Endometrium (tissue), 2 donors: ENCODE data around the gene CHTF18.
"Not testable (repeated sequence)": the region's sequence is repeated elsewhere in the genome, so short reads cannot be mapped to it uniquely, and the experiment has no call there.

Experiments
- FAIRE-seq: peaks from 2 replicates; lab custom pipeline; 2012; peaks lifted over from hg19 to GRCh38; lab: Jason Lieb, UNC
- donor health status: control.
- donor health status: control.

The CHTF18 gene

DNA sequence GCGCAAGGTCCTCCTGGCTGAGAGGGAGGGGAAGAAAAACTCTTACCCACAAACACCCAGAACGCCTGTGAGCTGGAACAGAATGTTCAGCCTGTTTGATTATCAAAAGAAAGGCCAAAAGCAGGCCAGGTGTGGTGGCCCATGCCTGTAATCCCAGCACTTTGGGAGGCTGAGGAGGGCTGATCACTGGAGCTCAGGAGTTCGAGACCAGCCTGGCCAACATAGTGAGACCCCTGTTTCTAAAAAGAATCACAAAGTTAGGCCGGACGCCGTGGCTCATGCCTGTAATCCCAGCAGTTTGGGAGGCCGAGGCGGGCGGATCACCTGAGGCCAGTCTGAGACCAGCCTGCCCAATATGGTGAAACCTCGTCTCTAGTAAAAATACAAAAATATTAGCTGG lies 12.1 kb upstream of the CHTF18 start:
- not testable (repeated sequence) for FAIRE-seq

DNA sequence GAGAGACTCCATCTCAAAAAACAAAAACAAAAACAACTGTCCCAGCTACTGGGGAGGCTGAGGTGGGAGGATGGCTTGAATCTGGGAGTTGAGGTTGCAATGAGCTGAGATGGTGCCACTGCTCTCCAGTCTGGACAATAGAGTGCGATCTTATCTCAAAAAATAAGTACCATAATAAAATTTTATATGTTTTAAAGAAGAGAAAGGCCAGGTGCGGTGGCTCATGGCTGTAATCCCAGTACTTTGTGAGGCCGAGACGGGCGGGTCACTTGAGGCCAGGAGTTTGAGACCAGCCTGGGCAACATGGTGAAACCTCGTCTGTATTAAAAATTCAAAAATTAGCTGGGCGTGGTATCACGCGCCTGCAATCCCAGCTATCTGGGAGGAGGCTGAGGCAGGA lies 11.6 kb upstream of the CHTF18 start:
- FAIRE-seq = no peak

DNA sequence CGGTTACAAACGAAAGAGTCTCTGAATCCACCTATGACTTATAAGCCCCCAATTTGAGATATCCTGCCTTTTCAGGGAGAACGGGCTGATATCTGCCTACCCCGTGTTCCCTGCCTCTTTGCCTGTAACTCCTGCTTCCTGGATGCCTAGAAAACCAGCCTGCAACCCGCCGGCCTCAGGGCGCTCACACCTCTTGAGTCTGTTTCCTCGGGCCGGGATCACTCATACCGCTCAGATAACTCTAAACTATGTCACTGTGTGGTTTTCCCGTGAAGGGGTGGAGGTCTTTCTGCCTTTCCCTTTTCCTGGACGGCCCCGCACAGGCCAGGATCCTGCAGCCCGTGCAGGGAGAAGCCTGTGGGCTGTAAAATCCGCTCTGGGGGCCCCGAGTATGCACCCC lies 10.6 kb upstream of the CHTF18 start:
- no peak for FAIRE-seq

DNA sequence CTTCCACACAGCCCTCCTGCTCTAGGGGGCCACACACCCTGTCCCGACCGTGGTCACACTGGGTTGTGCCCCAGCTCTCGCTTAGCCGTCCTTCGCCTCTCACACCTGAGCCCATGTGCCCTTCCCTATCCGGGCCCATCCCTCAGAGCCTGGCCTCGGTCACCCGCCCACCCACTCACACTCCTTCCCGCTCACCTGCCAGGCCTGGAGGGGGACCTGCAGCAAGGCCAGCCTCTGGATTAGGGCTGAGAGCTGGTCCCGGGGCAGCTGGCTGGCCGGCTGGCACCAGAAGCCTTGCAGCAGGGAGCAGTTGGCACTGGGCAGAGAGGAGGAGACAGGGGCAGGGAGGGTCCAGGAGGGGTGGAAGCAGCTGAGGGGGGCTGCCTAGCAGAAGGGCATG lies 10.0 kb upstream of the CHTF18 start:
- FAIRE-seq = no peak

DNA sequence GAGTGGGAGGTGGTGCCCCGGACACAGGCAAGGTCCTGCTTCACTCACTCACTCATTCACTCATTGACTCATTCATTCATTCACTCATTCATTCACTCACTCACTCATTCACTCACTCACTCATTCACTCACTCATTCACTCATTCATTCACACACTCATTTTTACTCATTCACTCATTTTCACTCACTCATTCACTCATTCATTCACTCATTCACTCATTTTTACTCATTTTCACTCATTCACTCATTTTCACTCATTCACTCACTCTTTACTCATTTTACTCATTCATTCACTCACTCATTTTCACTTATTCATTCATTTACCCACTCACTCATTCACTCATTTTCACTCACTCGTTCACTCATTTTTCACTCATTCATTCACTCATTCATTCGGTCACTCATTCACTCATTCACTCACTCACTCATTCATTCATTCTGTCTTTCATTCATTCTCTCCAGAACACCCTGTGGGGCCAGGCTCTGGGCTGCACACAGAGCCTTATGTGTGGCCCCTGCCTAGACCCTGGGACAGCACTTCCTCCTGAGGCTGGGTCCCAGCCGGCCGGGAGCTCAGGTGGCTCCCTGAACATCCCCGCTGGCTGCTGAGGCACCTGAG lies 9.4 kb upstream of the CHTF18 start:
- no peak for FAIRE-seq

DNA sequence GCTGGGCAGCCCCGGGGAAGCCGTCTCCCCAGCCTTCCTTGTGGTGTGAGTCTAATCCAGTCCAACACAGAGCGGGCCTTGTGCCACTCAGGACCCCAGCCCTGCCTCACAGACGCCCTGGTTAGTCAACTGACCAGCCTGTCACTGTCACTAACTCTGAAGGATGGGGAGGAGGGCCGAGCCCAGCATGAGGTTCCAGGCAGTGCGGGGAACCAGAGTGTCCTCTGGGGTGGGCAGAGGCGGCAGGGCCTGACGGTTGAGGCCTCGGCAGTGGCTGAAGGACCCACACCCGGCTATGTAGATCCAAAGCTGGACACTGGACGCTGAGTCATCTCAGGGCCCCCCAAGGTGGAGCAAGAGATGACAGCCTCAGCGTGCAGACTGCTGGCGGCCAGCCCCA lies 8.9 kb upstream of the CHTF18 start:
- no peak for FAIRE-seq

DNA sequence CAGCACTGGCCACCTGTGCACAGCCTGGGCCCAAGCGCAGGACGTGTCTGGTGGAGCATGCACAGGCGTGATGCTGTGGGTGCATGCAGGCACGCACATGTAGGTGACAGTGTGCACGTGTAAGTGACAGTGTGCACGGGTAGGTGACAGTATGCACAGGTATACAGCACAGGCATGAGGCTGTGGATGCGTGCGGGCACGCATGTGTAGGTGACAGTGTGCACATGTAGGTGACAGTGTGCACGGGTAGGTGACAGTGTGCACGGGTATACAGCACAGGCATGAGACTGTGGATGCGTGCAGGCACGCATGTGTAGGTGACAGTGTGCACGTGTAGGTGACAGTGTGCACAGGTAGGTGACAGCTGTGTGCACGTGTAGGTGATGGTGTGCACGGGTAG lies 8.1 kb upstream of the CHTF18 start:
- no peak for FAIRE-seq

DNA sequence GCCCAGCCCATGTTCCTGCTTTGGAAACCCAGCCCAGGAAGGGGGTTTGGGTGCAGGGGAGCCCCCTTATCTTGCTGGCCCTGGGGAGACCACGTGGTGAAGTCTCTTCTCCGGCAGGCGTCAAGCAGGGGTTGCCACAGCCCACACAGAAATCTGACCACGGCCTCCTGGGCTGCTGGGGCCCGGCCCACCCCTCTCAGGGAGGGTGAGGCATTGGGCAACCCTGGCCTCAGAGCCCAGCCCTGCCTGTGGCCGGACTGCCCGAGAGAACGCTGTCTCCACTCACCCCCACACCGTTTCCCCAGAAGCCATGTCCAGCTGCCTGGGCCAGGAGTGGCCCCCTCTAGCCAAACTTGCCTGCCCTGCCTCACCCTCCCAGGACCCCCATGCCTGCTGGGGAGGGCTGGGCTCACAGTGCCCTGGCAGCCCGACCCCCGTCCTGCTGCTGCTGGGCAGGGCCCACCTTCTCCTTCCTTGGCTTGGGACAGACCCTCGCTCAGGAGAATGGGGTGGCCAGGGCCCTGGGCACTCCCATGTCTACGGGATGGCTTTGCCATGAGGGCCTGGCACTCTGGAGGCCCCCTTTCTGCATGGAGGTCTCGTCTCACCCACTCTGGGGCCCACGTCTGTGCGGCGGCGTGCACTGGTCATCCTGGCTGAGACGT lies 6.9 kb upstream of the CHTF18 start:
- no peak for FAIRE-seq

DNA sequence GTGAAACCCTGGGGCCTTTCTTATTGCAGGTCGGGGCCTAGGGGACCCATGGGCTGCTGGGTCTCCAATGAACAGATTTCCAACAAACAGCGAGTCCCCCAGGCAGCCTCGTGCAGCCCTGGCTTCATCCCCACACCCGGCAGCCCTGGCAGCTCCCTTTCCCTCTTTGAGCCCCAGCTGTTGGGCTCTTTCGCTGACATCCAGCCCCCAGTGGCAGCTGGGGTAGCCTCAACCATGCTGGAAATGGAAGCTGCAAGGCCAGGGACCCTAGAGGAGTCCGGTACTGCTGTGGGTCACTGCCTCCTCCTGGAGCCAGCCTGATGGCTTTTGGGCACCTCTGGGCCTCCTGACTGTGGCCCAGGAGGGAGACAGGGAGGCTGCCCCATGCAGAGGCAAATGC lies 6.2 kb upstream of the CHTF18 start:
- FAIRE-seq = no peak

DNA sequence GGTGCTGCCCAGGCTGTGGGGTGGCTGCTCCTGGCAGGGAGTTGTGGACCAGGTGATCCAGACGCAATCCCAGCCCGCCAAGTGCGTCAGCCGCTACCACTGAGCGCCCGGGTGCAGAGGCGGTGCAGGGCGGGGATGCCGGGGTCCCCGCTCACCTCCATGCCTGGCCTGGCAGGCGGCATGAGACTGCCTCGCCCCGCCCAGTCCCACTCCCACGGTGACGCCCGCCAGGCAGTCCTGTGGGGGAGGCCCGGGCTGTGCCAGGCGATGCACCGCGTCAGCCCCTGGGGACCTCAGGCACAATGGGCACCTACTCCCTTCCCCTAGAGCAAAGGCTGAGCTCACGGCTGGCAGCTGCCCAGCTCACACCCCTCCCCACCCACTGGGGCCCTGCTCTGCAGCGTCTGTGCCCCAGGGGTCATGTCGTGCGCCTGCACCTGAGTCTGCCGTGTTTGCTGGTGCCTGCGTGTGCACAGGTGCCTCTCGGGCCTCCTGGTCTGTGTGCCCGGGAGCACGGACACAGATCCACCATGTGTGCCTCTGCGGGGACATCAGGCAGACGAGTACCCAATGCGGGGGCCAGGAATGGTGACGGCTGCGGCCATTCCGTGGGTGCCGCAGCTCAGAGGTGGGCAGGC lies 5.5 kb upstream of the CHTF18 start:
- no peak for FAIRE-seq

DNA sequence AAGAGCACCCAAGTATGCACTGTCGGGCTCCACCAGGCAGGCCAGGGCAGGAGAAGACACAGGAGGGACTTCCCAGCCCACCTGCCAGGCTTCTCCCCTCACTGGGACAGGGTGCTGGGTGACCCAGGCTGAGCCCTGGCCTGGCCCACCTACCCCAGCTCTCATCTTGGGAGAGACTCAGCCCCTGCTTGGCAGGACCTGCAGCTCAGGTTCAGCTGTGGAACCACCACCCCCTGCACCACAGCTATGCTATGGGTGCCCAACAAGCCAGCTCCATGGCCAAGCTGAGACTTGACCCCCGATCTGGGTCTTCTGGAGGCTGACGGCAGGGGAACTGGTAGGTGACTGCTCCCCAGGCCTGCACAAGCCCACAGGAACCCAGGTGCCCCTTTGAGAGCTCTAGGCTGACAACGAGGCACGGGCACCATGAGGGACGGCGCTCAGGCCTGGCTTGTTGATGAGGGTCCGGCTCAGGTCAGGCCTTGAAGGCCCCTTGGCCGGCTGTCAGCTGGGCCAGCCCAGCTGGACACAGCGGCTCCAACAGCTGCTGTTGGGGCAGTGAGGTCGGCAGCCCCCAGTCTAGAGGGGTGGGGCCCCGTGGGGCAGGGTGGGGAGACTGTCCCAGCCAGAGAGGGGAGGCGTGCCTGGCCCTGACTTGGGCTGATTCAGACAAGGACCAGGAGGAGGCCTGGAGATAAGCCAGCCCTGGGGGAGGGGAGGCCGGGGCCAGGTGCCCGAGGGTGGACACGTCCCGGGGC lies 4.8 kb upstream of the CHTF18 start:
- no peak for FAIRE-seq

DNA sequence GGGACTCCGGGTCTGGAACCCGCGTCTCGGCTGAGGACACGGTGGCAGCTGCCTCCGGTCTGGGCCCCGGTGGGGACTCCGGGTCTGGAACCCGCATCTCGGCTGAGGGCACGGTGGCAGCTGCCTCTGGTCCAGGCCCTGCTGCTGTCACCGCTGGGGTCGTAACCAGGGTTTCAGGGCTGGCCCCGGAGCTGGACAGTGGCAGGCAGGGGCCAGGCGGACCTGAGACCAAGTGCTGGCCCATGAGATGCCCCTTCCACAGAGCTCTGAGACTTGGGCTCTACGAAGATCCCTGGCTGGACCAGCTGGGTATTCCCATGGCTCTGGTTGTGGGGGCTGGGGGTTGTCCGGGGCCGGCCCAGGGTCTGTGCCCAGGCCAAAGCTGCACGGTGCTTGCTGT lies 4.0 kb upstream of the CHTF18 start:
- no peak for FAIRE-seq

DNA sequence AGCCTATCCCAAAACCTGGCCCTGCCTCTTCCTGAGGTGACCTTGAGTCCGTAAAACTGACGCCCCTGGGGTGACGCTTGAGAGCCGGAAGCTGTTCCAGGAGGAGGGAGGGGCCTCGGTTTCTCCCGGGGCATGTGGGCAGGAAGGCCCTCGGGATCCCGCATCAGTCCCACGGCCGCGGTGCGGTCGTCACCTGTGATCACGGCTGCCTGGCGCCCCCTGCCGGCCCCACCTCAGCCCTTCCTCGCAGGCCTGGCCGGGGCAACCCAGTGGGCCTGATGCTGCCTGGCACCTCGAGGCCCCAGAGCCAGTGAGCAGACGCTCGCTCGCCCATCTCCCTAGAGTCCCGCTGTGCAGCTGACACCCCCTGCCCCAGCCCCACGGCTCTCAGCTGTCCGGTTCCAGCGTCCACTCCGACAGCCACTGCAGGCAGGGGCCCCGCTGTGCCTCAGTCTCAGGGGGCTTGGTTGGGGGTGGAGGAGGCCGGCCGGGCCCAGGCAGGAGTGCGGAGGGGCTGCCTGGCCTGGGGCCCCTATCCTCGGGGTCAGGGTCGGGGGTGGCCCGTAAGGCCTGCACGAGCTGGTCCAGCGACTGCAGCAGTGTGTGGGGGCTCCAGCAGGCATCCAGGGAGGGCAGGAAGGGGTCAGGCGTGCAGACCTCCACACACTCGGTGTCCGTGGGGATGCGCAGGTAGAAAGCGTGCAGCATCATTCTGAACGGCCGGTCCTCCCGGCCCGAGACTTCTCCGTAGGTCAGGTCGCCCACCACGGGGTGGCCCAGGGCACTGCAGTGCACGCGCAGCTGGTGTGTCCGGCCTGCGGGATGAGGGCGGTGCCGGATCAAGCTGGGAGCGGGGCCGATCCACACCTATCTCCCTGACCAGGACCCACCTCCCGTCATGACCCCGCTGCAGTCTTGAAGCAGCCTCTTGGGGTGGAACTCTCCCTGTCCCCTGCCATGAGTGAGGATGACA lies 2.6 kb upstream of the CHTF18 start:
- no peak for FAIRE-seq

DNA sequence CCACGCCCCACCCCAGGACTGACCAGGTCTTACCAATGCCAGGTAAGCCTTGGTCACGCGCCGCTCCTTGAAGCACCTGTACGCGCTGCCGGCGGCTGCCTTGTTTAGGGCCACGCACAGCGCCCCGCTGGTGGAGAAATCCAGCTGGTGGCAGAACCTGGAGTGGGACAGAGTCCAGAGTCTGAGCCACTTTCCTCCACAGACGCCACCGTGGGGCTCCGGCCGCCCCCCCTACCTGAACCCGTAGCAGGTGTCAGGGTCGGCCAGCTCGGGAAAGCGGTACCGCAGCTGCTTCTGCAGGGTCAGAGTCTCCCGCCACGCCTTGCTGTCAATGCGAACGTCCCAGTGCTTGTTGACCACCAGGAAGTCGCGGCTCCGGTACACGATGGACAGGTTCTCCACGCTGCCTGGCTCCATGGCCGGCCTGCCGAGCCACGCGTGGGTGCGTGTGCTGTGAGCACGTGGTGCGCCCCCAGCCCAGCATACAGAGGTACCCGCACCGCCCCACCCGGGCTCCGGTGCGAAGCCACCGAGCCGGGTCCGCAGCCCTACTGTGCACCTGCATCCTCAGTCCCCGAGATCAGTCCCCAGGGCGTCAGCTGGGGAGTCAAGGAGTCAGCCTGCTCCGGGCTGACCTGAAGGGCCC lies 976 bp upstream of the CHTF18 start:
- FAIRE-seq = no peak

DNA sequence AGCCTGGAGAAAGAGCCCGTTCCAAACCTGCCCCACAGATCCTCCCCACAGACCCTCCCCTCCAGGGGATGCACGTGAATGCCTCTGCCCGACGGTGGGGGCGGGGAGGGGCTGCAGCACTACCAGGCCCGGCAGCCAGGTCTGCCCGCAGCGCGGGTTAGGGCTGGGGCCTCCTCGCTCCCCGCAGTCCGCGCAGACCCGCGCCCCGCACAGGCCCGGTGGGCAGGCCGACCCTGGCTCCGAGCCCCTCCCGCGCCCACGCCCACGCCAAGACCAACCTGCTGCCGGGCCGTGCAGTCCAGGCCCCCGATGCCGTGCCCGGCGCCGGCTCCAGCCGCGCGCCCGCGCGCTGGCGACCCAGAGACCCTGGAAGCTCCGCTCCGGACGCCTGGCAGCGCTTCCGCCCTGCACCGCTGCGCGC lies 432 bp upstream of the CHTF18 start, which contains the start of gene RPUSD1:
Gene RPUSD1 (minus strand): TSS at position 404 of the 421 bp plus-strand sequence. CDS start 644 bp downstream, outside the sequence.
- FAIRE-seq = no peak

DNA sequence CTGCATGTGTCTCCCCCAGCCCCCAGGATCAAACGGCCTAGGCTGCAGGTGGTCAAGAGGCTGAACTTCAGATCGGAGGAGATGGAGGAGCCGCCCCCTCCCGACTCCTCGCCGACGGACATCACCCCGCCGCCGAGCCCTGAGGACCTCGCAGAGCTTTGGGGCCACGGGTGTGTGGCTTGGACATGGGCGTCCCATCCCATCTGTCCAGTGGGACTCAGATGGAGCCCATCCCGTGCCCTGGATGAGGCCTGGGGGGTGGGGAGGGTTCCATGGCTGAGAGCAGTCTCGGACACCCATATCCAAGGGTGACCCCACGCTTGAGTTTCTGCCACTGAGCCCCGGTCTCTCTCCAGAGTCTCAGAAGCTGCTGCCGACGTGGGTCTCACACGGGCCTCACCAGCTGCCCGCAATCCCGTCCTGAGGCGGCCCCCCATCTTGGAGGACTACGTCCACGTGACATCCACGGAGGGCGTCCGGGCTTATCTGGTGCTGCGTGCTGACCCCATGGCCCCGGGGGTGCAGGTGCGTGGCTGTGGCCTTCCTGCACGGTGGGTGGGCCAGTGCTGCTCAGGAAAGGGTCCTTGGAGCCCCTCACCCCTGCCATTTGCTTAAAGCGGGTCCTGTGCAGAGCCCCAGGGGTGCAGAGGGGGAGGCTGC lies 901 bp downstream of the CHTF18 start:
- FAIRE-seq = no peak

DNA sequence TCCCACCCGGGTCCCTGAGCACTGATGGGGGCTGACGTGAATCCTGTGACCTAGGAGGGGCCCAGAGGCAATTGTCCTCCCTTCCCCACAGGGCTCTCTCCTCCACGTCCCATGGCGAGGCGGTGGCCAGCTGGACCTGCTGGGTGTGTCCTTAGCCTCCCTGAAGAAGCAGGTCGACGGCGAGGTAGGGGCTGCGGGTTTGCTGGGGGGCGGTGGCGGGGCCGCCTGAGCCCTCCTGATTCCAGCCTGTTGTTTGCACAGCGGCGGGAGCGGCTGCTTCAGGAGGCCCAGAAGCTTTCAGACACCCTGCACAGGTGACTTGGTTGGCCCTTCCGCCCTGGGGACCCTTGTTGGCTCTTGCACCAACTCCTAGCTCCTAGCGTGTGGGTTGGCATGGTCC lies 1.7 kb downstream of the CHTF18 start:
- FAIRE-seq = no peak

DNA sequence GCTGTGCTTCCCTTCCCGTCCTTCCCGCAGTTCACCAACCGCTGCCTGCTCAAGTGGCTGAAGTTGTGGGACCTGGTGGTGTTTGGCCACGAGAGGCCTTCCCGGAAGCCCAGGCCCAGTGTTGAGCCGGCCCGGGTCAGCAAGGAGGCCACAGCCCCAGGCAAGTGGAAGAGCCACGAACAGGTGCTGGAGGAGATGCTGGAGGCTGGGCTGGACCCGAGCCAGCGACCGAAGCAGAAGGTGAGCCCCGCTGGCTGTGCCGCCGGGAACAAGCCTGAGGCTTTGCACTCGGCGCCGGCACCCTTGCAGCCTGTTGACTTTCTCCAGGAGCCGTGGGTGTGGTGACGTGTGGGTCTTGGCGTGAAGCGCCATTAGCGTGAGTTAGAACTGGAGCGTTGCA lies 2.7 kb downstream of the CHTF18 start:
- FAIRE-seq = no peak

DNA sequence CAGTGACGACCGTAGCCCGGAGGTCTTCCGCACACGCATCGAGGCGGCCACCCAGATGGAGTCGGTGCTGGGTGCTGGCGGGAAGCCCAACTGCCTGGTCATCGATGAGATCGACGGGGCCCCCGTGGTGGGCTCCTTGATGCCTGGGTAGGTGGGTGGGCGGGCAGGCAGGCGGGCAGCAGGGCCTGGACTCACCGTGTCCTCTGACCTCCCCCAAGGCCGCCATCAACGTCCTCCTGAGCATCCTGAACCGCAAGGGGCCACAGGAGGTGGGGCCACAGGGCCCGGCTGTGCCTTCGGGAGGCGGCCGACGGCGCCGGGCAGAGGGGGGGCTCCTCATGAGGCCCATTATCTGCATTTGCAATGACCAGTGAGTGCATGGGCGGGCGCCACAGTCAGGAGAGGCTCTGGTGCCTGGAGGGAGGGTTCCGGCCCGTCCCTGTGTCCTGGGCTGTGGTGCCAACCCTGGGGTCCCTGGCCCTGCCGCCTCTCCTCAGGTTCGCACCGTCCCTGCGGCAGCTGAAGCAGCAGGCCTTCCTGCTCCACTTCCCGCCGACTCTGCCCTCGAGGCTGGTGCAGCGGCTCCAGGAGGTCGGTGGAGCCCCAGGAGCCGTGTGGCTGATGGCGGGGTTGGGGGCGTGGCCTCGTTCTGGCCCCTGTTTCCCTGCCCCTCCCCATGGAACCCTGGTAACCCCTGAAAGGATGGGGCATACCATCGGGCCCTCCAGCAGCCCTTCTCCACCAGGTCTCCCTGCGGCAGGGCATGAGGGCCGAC lies 4.0 kb downstream of the CHTF18 start:
- FAIRE-seq = no peak

DNA sequence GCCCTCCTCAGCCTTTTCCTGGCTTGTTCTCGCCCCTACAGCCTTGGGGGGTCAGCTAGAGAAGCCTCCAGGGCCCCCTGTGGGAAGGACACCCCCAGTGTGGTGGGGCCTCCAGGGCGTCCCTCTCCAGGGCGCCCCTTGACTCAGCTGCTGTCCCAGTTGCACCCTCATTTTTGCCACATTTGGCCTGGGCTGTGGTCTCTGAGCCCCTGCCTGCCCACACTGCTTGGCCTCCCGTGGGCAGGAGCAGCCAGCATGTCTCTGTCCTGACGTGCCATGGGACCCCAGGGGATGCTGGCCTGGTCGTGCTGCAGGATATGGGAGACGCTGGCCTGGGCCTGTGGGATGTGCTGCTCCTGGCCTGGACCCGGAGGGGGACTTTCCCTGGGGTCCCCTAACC lies 5.0 kb downstream of the CHTF18 start:
- no peak for FAIRE-seq
